Activated naive CD8-positive, alpha-beta T cell treated with anti-CD3 and anti-CD28 coated beads, Interleukin-2, amount 10 ng/mL, durations not matched to agents 7 days and 5 days (primary cell): ENCODE measurements around the gene ZNF189. TPM values are rescaled to one million over a fixed set of nuclear protein-coding genes. Genes with fewer than 3 reads are reported as not detected.
"Not testable (repeated sequence)": the region's sequence is repeated elsewhere in the genome, so short reads cannot be mapped to it uniquely, and the experiment has no call there.

Source experiments
- ATAC-seq: fragments of 150-1000 bp; cut with Tn5 transposase; one replicate; pipeline ENCODE4 v1.10.0; 2021; ENCODE audit warnings: low read depth, moderate library complexity
- POLR2A ChIA-PET: fragments of 350-600 bp; sonication (Branson Sonifier 250); formaldehyde crosslinking; loops from one replicate; lab custom pipeline; 2021; ENCODE audit warnings: antibody characterized with exemption; lab: Charles Lee
- DNase-seq: peaks from one replicate; pipeline ENCODE4 v3.0.0; 2021
- H3K27ac Mint-ChIP-seq: one replicate; pipeline ENCODE4 v1.8.0; 2022; ENCODE audit warnings: mild to moderate bottlenecking, mixed read lengths
- H3K27me3 Mint-ChIP-seq: one replicate; pipeline ENCODE4 v1.8.0; 2022; ENCODE audit warnings: mild to moderate bottlenecking, moderate library complexity, mixed read lengths
- H3K36me3 Mint-ChIP-seq: one replicate; pipeline ENCODE4 v1.8.0; 2021; ENCODE audit warnings: mild to moderate bottlenecking, mixed read lengths
- H3K4me1 Mint-ChIP-seq: one replicate; pipeline ENCODE4 v1.8.0; 2021; ENCODE audit warnings: mixed read lengths
- H3K4me3 Mint-ChIP-seq: one replicate; pipeline ENCODE4 v1.8.0; 2022; ENCODE audit warnings: mild to moderate bottlenecking, moderate library complexity, mixed read lengths
- H3K9me3 Mint-ChIP-seq: one replicate; pipeline ENCODE4 v1.8.0; 2021; ENCODE audit warnings: mixed read lengths
- total RNA-seq, 2 experiments: library from RNA; stranded (reverse); gene quantifications; one replicate each; pipeline ENCODE4 v1.2.3, GENCODE V29; 2021

ZNF189 gene
- total RNA-seq, 2 experiments from 2014 or later = 14.6 to 16.0 TPM

DNA sequence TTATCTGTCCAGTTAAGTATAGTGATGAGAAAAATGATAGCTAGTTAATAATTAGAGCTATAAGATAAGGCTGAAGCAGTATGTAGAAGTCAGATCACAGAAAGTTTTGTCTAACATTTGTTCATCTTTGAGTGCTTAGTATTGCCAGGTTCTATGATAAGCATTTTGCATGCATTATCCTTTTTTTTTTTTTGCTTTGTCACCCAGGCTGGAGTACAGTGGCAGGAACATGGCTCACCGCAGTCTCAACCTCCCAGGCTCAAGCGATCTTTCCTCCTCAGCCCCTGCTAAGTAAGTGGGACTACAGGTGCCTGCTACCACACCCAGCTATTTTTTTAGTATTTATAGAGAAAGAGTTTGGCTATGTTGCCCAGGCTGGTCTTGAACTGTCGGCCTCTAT lies 31.3 kb upstream of the ZNF189 start:
- Mint-ChIP-seq H3K27ac (no peak overlapping the region), H3K4me1 (no peaks in the 10 kb centered on the region), H3K4me3 (no peak overlapping the region), H3K9me3 (no peaks in the 10 kb centered on the region), H3K27me3 (no peaks in the 10 kb centered on the region), H3K36me3 (no peaks in the 10 kb centered on the region)
- POLR2A ChIA-PET = no interaction called here
- DNase-seq (no peak), ATAC-seq (no peak)

DNA sequence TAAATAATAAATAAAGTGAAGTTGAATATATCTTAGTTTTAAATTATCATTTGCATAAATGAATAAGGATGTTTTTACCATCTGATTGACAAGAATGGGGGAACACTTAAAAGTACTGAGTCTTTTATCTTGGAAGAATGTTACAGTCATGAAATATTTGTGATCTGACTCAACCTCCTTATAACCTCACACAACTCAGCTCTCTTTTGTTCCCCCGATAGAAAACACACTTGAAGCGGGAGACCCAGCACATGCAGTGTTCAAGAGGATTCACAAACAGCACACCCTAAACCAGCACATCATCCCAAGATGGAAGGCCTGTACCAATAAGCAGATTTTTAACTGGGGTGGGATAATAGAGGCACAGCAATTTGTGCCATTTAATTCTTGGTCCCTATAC lies 29.4 kb upstream of the ZNF189 start:
- H3K9me3 Mint-ChIP-seq = no peaks in the 10 kb centered on the region
- ATAC-seq (no peak), DNase-seq (no peak)
- POLR2A ChIA-PET = no interaction called here
- no peak overlapping the region for H3K27ac Mint-ChIP-seq
- H3K27me3 Mint-ChIP-seq = no peaks in the 10 kb centered on the region
- H3K4me3 Mint-ChIP-seq = no peak overlapping the region
- no peaks in the 10 kb centered on the region for H3K36me3 Mint-ChIP-seq
- no peaks in the 10 kb centered on the region for H3K4me1 Mint-ChIP-seq

DNA sequence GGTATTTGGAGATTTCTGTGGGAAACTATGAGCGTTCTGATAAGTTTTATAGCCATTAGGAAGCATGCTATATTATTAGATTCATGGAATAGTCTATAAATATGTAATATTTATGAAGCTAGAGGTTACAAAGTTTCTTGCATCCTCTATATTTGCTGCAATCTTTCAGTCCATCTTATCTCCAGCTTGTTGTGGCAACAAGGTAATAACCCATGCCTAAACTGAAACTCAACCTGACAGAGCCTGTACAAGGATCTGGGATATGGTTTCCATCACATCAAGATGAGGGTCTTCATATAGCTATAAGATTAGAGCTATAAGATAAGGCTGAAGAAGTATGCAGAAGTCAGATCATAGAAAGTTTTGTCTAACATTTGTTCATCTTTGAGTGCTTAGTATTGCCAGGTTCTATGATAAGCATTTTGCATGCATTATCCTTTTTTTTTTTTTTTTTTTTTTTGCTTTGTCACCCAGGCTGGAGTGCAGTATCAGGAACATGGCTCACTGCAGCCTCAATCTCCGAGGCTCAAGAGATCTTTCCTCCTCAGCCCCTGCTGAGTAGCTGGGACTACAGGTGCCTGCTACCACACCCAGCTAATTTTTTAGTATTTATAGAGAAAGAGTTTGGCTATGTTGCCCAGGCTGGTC lies 28.6 kb upstream of the ZNF189 start:
- ATAC-seq = no peak
- H3K36me3 Mint-ChIP-seq = no peaks in the 10 kb centered on the region
- no peaks in the 10 kb centered on the region for H3K27me3 Mint-ChIP-seq
- no peak for DNase-seq
- POLR2A ChIA-PET = no interaction called here
- H3K9me3 Mint-ChIP-seq = no peaks in the 10 kb centered on the region
- no peak overlapping the region for H3K4me3 Mint-ChIP-seq
- no peaks in the 10 kb centered on the region for H3K4me1 Mint-ChIP-seq
- no peak overlapping the region for H3K27ac Mint-ChIP-seq

DNA sequence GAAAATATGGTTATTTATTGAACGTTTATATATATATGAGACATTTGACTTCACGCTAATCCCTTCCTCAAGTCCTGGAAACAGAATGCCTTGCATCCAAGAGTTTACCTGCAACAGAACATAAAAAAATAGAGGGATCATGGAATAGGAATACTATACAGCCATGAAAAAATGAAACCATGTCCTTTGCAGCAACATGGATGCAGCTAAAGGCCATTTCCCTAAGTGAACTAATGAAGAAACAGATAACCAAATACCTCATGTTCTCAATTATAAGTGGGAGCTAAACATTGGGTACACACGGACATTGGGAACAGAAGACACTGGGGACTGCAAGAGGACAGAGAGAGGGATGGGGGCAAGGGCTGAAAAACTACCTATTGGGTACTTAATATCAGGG lies 26.8 kb upstream of the ZNF189 start:
- Mint-ChIP-seq H3K4me3 (no peak overlapping the region), H3K27ac (no peak overlapping the region), H3K9me3 (no peaks in the 10 kb centered on the region), H3K27me3 (peaks cover 2% of the 10 kb centered on the region), H3K36me3 (no peaks in the 10 kb centered on the region), H3K4me1 (no peaks in the 10 kb centered on the region)
- DNase-seq (no peak), ATAC-seq (no peak)
- POLR2A ChIA-PET = no interaction called here

DNA sequence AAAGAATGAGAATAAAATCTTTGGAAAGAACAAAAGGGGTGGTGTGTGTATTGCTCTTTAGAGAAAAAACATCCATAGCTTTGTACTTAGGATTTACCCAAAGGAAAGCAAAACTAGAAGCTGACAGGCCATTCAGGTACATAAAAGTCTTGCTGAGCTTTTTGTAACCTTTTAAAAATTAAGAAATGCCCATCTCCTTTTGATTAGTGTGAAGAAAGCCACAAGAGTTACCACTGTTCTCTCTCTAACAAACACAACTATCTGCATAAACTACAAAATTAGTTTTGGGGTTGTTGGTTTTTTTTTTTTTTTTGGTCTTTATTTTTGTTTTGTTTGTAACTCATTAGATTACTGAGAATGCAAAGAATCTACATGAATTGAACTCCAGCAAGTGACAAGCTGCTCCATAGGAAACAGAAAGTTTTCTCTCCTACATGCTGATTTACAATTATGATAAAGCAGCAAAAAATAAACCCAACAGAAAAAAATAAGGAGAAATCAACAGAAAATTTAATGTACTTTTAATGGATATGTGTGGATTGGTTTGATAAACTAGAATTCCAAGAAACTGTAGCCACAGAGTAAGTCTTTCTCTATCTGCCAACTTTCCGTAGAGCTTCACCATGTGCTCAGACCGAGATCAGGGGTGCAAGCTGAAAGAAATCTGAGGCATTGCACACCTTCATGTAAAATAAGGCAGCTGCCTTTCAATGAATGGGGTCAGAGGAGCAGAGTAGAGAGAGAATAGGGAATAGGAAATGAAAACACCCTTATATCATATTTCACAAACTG lies 26.1 kb upstream of the ZNF189 start:
- Mint-ChIP-seq H3K4me3 (no peak overlapping the region), H3K27ac (no peak overlapping the region), H3K27me3 (peaks cover 2% of the 10 kb centered on the region), H3K4me1 (no peaks in the 10 kb centered on the region), H3K36me3 (no peaks in the 10 kb centered on the region), H3K9me3 (peaks cover under 1% of the 10 kb centered on the region)
- no peak for ATAC-seq
- POLR2A ChIA-PET = no interaction called here
- no peak for DNase-seq

DNA sequence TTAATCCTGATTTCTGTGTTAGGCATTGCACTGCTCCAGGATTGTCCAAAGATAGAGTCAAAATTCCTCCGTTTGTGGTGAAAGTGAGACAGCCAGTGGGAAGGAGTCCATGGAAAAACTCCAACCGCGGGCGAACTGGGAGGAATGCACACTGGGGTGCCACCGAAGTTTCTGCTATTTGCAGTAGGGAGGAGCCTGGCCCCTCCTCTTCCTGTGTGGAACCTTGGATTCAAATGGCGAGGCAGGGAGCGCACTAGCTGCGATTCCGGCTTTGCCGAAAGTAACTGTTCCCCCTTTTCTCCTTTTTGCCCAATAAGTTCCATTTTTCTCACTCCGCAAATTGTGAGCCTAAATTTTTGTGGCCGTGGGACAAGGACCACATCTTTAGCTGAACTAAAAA lies 23.1 kb upstream of the ZNF189 start:
- peaks cover 2% of the 10 kb centered on the region for H3K27me3 Mint-ChIP-seq
- no peak overlapping the region for H3K27ac Mint-ChIP-seq
- no peak for ATAC-seq
- H3K4me3 Mint-ChIP-seq = no peak overlapping the region
- no peaks in the 10 kb centered on the region for H3K36me3 Mint-ChIP-seq
- H3K9me3 Mint-ChIP-seq = peaks cover 7% of the 10 kb centered on the region
- no peaks in the 10 kb centered on the region for H3K4me1 Mint-ChIP-seq
- POLR2A ChIA-PET = no interaction called here
- no peak for DNase-seq

DNA sequence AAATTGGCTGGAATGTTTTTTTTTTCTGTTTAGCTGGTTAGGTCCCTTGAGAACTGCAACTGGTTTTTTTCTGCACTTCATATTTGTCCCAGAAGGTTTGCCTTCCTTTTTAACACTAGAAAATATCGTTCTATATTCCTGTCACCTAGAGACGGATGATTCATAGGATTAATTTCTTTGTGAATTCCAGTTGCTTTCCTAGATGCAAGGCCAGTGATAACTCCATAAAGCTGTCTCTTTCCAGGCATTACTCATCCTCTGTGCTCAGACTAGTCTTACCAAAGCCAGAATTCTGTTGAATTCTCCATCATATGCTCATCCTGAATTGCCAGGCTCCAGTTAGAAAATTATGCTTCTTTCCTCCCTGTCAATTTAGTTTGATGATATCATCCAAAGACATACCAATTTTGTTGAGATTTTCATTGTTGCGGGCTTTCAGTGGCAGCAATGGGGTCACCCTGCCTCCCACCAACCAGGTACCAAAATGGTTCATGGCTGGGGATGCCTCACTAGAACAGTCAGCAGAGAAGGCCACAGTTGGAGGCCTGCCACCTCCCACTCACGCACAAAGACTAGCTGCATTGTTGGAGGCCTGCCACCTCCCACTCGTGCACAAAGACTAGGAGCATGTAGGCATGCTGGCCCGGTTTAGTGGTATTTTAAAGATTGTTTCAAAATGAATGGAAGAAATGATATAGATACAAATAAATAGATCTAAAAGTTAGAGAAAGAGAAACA lies 22.4 kb upstream of the ZNF189 start:
- Mint-ChIP-seq H3K36me3 (peaks cover 2% of the 10 kb centered on the region), H3K4me1 (no peaks in the 10 kb centered on the region), H3K4me3 (no peak overlapping the region), H3K9me3 (peaks cover 7% of the 10 kb centered on the region), H3K27me3 (peaks cover 4% of the 10 kb centered on the region), H3K27ac (no peak overlapping the region)
- POLR2A ChIA-PET = no interaction called here
- ATAC-seq (no peak), DNase-seq (no peak)

DNA sequence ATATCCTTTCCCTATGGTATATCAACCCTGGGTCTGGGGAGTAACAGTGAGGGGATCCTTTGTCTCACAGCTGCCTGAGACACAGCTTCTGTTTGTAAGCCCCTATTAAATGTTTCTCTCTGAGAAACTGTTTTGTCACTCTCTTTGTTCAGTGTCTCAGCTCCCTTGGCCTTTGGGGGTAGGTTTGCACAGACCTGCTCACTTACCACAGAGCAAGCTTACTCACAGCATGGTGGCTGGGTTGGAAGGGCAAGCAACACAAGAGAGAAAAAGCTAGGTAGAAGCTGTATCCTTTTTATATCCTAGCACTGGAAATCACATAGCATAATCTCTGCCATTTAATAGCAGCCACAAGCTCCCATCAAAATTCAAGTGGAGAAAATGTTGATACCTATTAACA lies 18.4 kb upstream of the ZNF189 start:
- DNase-seq (no peak), ATAC-seq (no peak)
- no peak overlapping the region for H3K27ac Mint-ChIP-seq
- peaks cover 5% of the 10 kb centered on the region for H3K36me3 Mint-ChIP-seq
- H3K4me3 Mint-ChIP-seq = no peak overlapping the region
- H3K27me3 Mint-ChIP-seq = peaks cover 4% of the 10 kb centered on the region
- H3K4me1 Mint-ChIP-seq = no peaks in the 10 kb centered on the region
- POLR2A ChIA-PET = no interaction called here
- H3K9me3 Mint-ChIP-seq = peaks cover 12% of the 10 kb centered on the region

DNA sequence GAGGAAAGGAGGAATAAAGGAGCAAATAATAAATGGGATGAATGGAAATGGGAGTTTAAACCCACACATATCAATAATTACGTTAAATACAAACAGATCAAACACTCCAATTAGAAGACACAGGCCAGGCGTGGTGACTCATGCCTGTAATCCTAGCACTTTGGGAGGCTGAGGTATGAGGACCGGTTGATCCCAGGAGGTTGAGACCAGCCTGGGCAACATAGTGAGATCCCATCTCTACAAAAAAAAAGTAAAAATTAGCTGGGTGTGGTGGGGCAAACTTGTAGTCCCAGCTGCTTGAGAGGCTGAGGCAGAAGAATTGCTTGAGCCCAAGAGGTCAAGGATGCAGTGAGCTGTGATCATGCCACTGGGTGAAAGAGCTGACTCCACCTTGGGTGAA lies 17.5 kb upstream of the ZNF189 start:
- no peak overlapping the region for H3K27ac Mint-ChIP-seq
- POLR2A ChIA-PET = no interaction called here
- no peak overlapping the region for H3K4me3 Mint-ChIP-seq
- ATAC-seq (no peak), DNase-seq (no peak)
- peaks cover 10% of the 10 kb centered on the region for H3K36me3 Mint-ChIP-seq
- H3K27me3 Mint-ChIP-seq = peaks cover 2% of the 10 kb centered on the region
- H3K9me3 Mint-ChIP-seq = peaks cover 14% of the 10 kb centered on the region
- no peaks in the 10 kb centered on the region for H3K4me1 Mint-ChIP-seq

DNA sequence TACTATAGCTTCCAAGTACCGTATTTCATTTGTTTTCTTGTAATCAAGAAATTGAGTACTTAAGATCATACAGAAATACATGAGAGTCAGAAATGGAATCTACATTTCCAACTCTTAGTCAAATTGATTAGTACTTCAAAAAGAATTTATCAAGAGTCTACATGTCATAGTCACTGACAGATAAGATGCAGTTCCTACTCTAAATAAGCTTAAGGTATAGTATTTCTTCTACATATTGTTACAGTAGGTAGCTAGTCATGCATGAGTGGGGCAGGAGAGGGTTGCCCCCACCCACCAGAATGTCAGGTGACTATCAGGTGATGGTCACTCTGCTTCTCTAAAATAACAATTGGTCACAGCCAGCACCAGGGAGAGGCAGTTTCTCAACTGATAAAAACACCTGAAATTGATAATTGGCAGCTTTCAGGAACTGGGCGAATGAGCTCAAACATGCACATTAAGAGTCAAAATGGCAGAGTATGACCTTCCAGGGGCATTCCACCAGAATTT lies 16.8 kb upstream of the ZNF189 start:
- peaks cover 12% of the 10 kb centered on the region for H3K36me3 Mint-ChIP-seq
- no peaks in the 10 kb centered on the region for H3K4me1 Mint-ChIP-seq

DNA sequence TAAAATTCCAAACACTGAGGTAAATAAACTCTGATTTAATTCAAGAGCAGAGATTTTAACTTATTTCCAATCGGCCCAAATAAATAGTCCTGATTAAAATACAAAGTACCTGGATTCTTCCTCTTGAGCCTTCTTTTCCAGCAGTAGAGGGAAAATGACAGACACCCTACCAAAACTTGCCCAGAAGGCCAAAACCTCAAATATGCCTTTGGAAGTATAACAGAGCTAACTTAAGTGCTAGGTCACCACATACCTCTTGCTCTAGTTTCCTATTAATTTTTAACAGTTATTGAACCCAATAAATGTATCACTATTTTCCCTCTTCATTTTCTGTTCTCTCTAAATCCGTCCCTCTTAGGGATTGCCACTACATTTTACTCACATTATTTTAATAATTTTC lies 15.3 kb upstream of the ZNF189 start:
- POLR2A ChIA-PET = no interaction called here
- Mint-ChIP-seq H3K27me3 (peaks cover 2% of the 10 kb centered on the region), H3K4me1 (no peaks in the 10 kb centered on the region), H3K4me3 (no peak overlapping the region), H3K36me3 (peaks cover 13% of the 10 kb centered on the region), H3K9me3 (peaks cover 11% of the 10 kb centered on the region), H3K27ac (no peak overlapping the region)
- DNase-seq (no peak), ATAC-seq (no peak)

More for the DNA sequence above, 16.8 kb upstream of the ZNF189 start:
- no peak overlapping the region for H3K27ac Mint-ChIP-seq
- DNase-seq (no peak), ATAC-seq (no peak)
- POLR2A ChIA-PET = no interaction called here
- H3K9me3 Mint-ChIP-seq = peaks cover 15% of the 10 kb centered on the region
- H3K27me3 Mint-ChIP-seq = peaks cover 2% of the 10 kb centered on the region
- H3K4me3 Mint-ChIP-seq = no peak overlapping the region

DNA sequence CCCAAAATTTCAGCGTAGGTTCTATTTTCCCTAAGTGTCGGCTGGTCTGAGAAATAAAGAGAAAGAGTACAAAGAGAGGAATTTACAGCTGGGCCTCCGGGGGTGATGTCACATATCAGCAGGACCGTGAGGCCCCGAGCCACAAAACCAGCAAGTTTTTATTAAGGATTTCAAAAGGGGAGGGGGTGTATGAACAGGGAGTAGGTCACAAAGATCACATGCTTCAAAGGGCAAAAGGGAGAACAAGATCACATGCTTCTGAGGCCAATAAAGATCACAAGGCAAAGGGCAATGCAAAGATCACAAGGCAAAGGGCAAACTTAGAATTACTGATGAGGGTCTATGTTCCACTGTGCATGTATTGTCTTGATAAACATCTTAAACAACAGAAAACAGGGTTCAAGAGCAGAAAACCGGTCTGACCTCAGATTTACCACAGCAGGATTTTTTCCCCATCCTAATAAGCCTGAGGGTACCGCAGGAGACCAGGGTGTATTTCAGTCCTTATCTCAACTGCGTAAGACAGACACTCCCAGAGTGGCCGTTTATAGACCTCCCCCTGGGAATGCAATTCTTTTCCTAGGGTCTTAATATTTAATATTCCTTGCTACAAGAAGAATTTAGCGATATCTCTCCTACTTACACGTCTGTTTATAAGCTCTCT lies 13.6 kb upstream of the ZNF189 start, which contains the start of gene BAAT:
BAAT (minus strand) TSS at position 134 of the 664 bp plus-strand sequence. CDS start 13,602 bp downstream, outside the sequence.
- H3K27me3 Mint-ChIP-seq, POLR2A ChIA-PET, H3K4me1 Mint-ChIP-seq, DNase-seq, ATAC-seq, H3K27ac Mint-ChIP-seq, H3K4me3 Mint-ChIP-seq, H3K9me3 Mint-ChIP-seq: not testable (repeated sequence)
- peaks cover 17% of the 10 kb centered on the region for H3K36me3 Mint-ChIP-seq

DNA sequence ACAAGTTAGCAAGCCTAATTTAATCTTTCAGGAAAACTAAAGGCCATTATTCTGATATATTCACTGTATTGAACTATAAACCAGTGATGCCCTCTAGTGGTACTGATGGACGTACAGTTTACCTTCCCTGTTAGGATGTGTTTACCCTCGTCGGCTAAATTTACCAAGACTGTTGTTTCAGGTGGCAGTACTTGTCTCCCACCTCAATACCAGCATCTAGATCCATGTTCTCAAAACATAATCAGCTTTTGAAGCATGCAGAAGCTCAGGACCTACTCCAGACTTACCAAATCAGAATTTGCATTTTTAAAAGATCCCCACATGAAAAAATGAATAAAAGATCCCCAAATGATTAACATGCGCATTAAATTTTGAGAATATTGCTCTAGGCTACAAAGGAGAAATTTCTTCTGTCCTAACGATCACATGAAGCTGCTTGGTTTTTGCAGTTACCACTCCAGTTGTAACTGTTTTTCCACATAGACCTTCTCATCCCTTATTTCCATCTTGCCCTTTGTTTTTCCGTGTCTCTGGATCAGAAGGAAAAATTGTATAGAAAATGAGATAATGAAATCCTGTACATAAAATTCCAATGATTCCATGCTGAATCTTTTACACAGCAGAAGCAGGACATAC lies 10.7 kb upstream of the ZNF189 start:
- peaks cover 3% of the 10 kb centered on the region for H3K4me1 Mint-ChIP-seq
- no peak overlapping the region for H3K27ac Mint-ChIP-seq
- peaks cover 41% of the 10 kb centered on the region for H3K36me3 Mint-ChIP-seq
- H3K4me3 Mint-ChIP-seq = no peak overlapping the region
- POLR2A ChIA-PET = no interaction called here
- H3K27me3 Mint-ChIP-seq = no peaks in the 10 kb centered on the region
- ATAC-seq = no peak
- DNase-seq = no peak
- peaks cover 15% of the 10 kb centered on the region for H3K9me3 Mint-ChIP-seq
